MCF 10A (cell line): ENCODE data around the gene SIM1. TPM values are rescaled to one million over a fixed set of nuclear protein-coding genes. Genes with fewer than 3 reads are reported as not detected.

Source experiments
- BruUV-seq: library from RNA; stranded (reverse); fragments of 400-500 nt; replicated peaks from 2 replicates; lab custom pipeline; 2021; lab: Mats Ljungman, UMichigan
- CTCF ChIA-PET: fragments of 300-600 bp; sonication (Branson Sonifier 250); formaldehyde crosslinking; extraction: SDS; loops from one replicate; lab custom pipeline; 2021; ENCODE audit warnings: antibody characterized with exemption, inconsistent platforms; lab: Yijun Ruan, JAX
- POLR2A ChIA-PET: fragments of 300-600, 350-650 bp; sonication (Branson Sonifier 250); formaldehyde crosslinking; extraction: SDS; loops from one replicate; lab custom pipeline; 2020; ENCODE audit warnings: antibody characterized with exemption, inconsistent platforms; lab: Yijun Ruan, JAX
- DNase-seq: peaks from one replicate; pipeline ENCODE4 v3.0.0-alpha.2; 2018; ENCODE audit not compliant: unreplicated experiment
- H3K27ac Mint-ChIP-seq: one replicate; pipeline ENCODE4 v1.8.0; 2022; ENCODE audit warnings: mild to moderate bottlenecking, low read depth, mixed read lengths; ENCODE audit not compliant: unreplicated experiment
- H3K27me3 Mint-ChIP-seq: one replicate; pipeline ENCODE4 v1.8.0; 2022; ENCODE audit warnings: mixed read lengths; ENCODE audit not compliant: insufficient read depth, unreplicated experiment
- H3K36me3 Mint-ChIP-seq: one replicate; pipeline ENCODE4 v1.8.0; 2022; ENCODE audit warnings: mild to moderate bottlenecking, moderate library complexity, mixed read lengths; ENCODE audit not compliant: insufficient read depth, unreplicated experiment
- H3K4me1 Mint-ChIP-seq: one replicate; pipeline ENCODE4 v1.8.0; 2022; ENCODE audit warnings: mixed read lengths; ENCODE audit not compliant: insufficient read depth, unreplicated experiment
- H3K4me3 Mint-ChIP-seq: one replicate; pipeline ENCODE4 v1.8.0; 2022; ENCODE audit warnings: mild to moderate bottlenecking, moderate library complexity, mixed read lengths; ENCODE audit not compliant: unreplicated experiment
- H3K9me3 Mint-ChIP-seq: one replicate; pipeline ENCODE4 v1.8.0; 2022; ENCODE audit warnings: mixed read lengths; ENCODE audit not compliant: unreplicated experiment
- CTCF ChIP-seq: fragments of 200-600 bp; IDR thresholded peaks from one replicate; pipeline ENCODE4 v1.8.0; 2022; ENCODE audit warnings: antibody characterized with exemption, mild to moderate bottlenecking; ENCODE audit not compliant: unreplicated experiment
- intact Hi-C: fragments of 100-400 bp; cut with micrococcal nuclease; formaldehyde crosslinking; loops from 2 replicates; pipeline ENCODE4 v1.14.1; 2022
- total RNA-seq: library from RNA; stranded (reverse); gene quantifications from 2 replicates; pipeline ENCODE4 v1.2.3, GENCODE V29; 2022

The SIM1 gene
- total RNA-seq, 1 experiment from 2014 or later = not detected

GRCh38 chr6:100482698-100483097, 18.0 kb upstream of the SIM1 start:
- Mint-ChIP-seq H3K27ac (no peak overlapping the region), H3K27me3 (no peaks in the 10 kb centered on the region), H3K4me1 (peaks cover 6% of the 10 kb centered on the region), H3K36me3 (no peaks in the 10 kb centered on the region), H3K9me3 (no peaks in the 10 kb centered on the region), H3K4me3 (no peak overlapping the region)
- intact Hi-C loops = loop anchor here (10.0 kb wide), 1 partner anchor 478 kb away; no protein-coding TSS in a partner anchor
- no peak for DNase-seq
- ChIA-PET POLR2A (no interaction called here), CTCF (interaction anchor here (0.5 to 7.4 kb wide), 4 partner anchors 29 to 375 kb away, joined by 3 to 123 read pairs (median 6); no protein-coding TSS in a partner anchor)
- BruUV-seq = no TSS peak
- TF ChIP-seq CTCF = no peak

DNA sequence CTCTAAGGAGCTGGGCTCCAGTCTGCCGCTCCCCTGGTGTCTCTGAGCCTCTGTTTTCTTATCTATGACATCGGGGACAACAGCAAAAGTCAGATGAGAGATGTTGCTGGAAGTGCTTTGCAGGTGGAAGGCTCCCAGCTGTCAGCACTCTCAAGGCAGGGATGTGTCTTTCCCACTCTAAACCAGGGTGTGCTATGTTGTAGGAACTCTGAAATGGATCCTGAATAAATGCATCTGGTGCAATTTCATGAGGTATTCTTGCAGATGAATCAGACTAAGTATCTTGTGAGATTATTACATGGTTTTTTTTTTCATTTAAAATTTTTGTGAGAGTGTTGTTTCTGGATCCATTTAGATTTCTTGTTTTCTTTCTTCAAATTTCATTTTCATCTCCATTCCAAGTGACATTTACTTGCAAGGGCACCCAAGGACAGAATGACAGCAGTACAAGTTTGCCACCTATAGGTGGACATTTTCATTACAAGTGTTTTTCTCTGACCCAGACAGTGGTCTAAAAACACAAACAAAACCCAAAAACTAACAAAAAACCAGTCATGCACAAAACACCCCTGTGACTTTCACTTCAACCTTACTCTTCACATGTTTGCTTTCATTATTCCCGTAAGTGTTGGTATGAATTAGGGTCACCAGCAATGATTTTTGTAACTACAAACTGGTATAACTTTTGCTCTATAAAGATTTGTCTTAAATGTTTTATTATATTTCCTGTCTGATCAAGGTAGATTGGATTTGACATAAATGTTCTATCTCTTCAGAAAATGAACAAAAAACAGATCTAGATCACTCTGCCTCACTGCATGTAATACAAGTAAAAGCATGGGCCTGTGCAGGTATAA, 14.7 kb upstream of the SIM1 start:
- no TSS peak for BruUV-seq
- H3K4me3 Mint-ChIP-seq = no peak overlapping the region
- ChIA-PET CTCF (interaction anchor here (0.7 to 7.4 kb wide), 29 partner anchors 13 to 611 kb away, joined by 3 to 123 read pairs (median 4); no protein-coding TSS in a partner anchor), POLR2A (no interaction called here)
- intact Hi-C loops = loop anchor here (1.0 to 10.0 kb wide), 7 partner anchors 152 to 612 kb away; no protein-coding TSS in a partner anchor
- H3K4me1 Mint-ChIP-seq = peaks cover 8% of the 10 kb centered on the region
- H3K27me3 Mint-ChIP-seq = no peaks in the 10 kb centered on the region
- H3K9me3 Mint-ChIP-seq = no peaks in the 10 kb centered on the region
- H3K27ac Mint-ChIP-seq = no peak overlapping the region
- H3K36me3 Mint-ChIP-seq = no peaks in the 10 kb centered on the region
- peak; percentile 55 for DNase-seq
- peak; percentile 79 for TF ChIP-seq CTCF

- BruUV-seq = no TSS peak
- no peak for TF ChIP-seq CTCF
- ChIA-PET CTCF (interaction anchor here (0.5 to 2.8 kb wide), 8 partner anchors 15 to 674 kb away, joined by 3 to 19 read pairs (median 3); no protein-coding TSS in a partner anchor), POLR2A (interaction anchor here (0.6 kb wide), 1 partner anchor 609 kb away, joined by 3 read pairs; no protein-coding TSS in a partner anchor)
- H3K36me3 Mint-ChIP-seq = no peaks in the 10 kb centered on the region
- intact Hi-C loops = loop anchor here (5.0 kb wide), 2 partner anchors 182 to 608 kb away; no protein-coding TSS in a partner anchor
- no peaks in the 10 kb centered on the region for H3K9me3 Mint-ChIP-seq
- peak; percentile 68 for DNase-seq
- no peaks in the 10 kb centered on the region for H3K27me3 Mint-ChIP-seq
- no peak overlapping the region for H3K27ac Mint-ChIP-seq
- H3K4me1 Mint-ChIP-seq = peaks cover 7% of the 10 kb centered on the region
- H3K4me3 Mint-ChIP-seq = no peak overlapping the region
Observed at GRCh38 chr6:100475554-100476320, 11.0 kb upstream of the SIM1 start.
